ENCODE results near the gene NRG2.

Gene NRG2

DNA sequence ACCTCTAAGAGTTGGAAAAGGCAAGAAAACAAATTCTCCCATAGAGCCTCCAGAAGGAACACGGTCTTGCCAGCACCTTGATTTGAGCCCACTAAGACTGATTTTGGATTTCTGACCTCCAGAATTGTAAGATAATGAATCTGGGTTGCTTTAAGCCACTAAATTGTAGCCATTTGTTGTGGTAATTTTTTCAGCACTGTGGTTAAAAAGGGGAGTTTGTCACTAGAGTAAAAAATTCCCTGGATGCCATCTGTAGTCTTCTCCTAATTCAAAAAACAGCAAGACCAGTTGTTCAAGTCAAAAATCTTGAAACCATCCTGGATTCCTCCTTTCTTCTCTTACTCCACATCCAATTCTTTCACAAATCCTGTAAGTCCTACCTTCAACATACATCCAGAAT lies 39.6 kb downstream of the NRG2 start:
- H3K27ac ChIP-seq (replicated peaks): no peak overlapping the region
- no peak for DNase-seq (ENCODE audit: low read depth in 1 of 2, low spot score in 1 of 2)
- no peak overlapping the region for H3K4me3 ChIP-seq (replicated peaks; ENCODE audit: insufficient read depth, low read length)
- TF ChIP-seq REST (IDR thresholded peaks at IDR 0.05; ENCODE audit: insufficient replicate concordance, low read depth): no peak
- TF ChIP-seq CTCF (IDR thresholded peaks at IDR 0.05; ENCODE audit: insufficient read depth, low read length): no peak
- TF ChIP-seq POLR2AphosphoS5 (IDR thresholded peaks at IDR 0.05; ENCODE audit: low read depth): no peak
- no peak for TF ChIP-seq SPI1 (IDR thresholded peaks at IDR 0.05; ENCODE audit: borderline replicate concordance, low read depth)
- TF ChIP-seq GABPA (IDR thresholded peaks at IDR 0.05; ENCODE audit: low read depth): no peak
- no peaks in the 10 kb centered on the region for H3K27me3 ChIP-seq (ENCODE audit: insufficient read depth, poor library complexity, severe bottlenecking)

DNA sequence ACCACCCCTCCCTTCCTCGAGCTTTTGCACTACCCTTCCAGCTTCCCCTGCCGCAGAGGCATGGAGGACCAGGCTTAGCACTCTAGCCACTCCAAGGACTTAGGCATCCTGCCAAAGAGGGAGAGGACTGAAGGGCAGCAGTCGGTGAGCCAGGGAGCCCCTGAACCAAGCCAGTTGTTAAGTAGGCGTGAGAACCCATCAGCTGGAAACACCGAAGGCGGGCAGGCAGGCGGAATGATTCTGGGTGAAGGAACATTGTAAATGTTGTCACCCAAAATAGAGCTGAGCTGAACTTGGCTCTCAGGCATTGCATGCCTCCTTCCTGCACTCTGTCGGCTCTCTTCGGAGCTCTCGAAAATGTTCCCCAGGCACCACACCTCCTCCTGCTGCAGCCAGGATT lies 42.8 kb downstream of the NRG2 start:
- no peaks in the 10 kb centered on the region for H3K27me3 ChIP-seq (ENCODE audit: insufficient read depth, poor library complexity, severe bottlenecking)

DNA sequence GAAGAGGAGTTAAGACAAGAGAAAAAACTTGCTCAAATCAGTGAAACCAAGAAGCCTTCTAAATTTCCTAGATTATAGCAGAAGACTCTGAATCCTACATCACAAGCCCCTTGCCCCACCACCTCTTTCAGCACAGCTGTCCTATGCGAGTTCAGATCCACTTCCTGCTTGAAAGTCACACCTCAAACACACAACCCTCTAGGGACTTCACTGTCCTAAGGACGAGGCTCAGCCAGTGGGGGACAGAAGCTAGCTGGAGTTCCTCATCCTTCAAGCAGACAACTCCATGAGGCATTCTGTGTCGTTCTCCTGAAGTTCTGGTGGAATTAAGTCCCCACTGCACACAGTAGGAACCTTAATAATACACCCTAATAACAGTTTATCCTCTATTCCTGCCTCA lies 44.3 kb downstream of the NRG2 start:
- H3K4me3 ChIP-seq (replicated peaks; ENCODE audit: insufficient read depth, low read length): no peak overlapping the region
- H3K27ac ChIP-seq (replicated peaks): no peak overlapping the region
- no peak for DNase-seq (ENCODE audit: low read depth in 1 of 2, low spot score in 1 of 2)
- TF ChIP-seq CTCF (IDR thresholded peaks at IDR 0.05; ENCODE audit: insufficient read depth, low read length) (no peak), POLR2AphosphoS5 (IDR thresholded peaks at IDR 0.05; ENCODE audit: low read depth) (no peak), GABPA (IDR thresholded peaks at IDR 0.05; ENCODE audit: low read depth) (no peak), REST (IDR thresholded peaks at IDR 0.05; ENCODE audit: insufficient replicate concordance, low read depth) (no peak), SPI1 (IDR thresholded peaks at IDR 0.05; ENCODE audit: borderline replicate concordance, low read depth) (no peak)
- H3K27me3 ChIP-seq (ENCODE audit: insufficient read depth, poor library complexity, severe bottlenecking): no peaks in the 10 kb centered on the region

More for the DNA sequence above, 42.8 kb downstream of the NRG2 start:
- no peak overlapping the region for H3K4me3 ChIP-seq (replicated peaks; ENCODE audit: insufficient read depth, low read length)
- no peak overlapping the region for H3K27ac ChIP-seq (replicated peaks)
- no peak for DNase-seq (ENCODE audit: low read depth in 1 of 2, low spot score in 1 of 2)
- no peak for TF ChIP-seq GABPA (IDR thresholded peaks at IDR 0.05; ENCODE audit: low read depth)
- no peak for TF ChIP-seq POLR2AphosphoS5 (IDR thresholded peaks at IDR 0.05; ENCODE audit: low read depth)
- no peak for TF ChIP-seq SPI1 (IDR thresholded peaks at IDR 0.05; ENCODE audit: borderline replicate concordance, low read depth)
- no peak for TF ChIP-seq REST (IDR thresholded peaks at IDR 0.05; ENCODE audit: insufficient replicate concordance, low read depth)
- no peak for TF ChIP-seq CTCF (IDR thresholded peaks at IDR 0.05; ENCODE audit: insufficient read depth, low read length)

All from HL-60 (cell line).